WERI-Rb-1 (cell line): ENCODE measurements around the gene RALGAPA2.

ENCODE experiments used
- DNase-seq: peaks from one replicate; pipeline ENCODE4 v3.0.0-alpha.2; 2020
- H3K27ac ChIP-seq: fragments of 250-450 bp; sonication (Bioruptor Pico); 2 replicates; pipeline ENCODE4 v1.5.1; 2020; ENCODE audit warnings: mild to moderate bottlenecking, moderate library complexity
- H3K27me3 ChIP-seq: fragments of 250-450 bp; sonication (Bioruptor Pico); 2 replicates; pipeline ENCODE4 v1.5.1; 2021; ENCODE audit warnings: mild to moderate bottlenecking, low read depth, moderate library complexity; ENCODE audit not compliant: insufficient read depth, severe bottlenecking
- H3K36me3 ChIP-seq: fragments of 250-450 bp; sonication (Bioruptor Pico); 2 replicates; pipeline ENCODE4 v1.5.1; 2020; ENCODE audit warnings: mild to moderate bottlenecking, moderate library complexity
- H3K4me3 ChIP-seq: 2 replicates; pipeline ENCODE4 v1.5.1; 2011; ENCODE audit warnings: low read depth, mild to moderate bottlenecking, control low read depth, low read length
- H3K9me3 ChIP-seq: fragments of 250-450 bp; sonication (Bioruptor Pico); 2 replicates; pipeline ENCODE4 v1.5.1; 2021; ENCODE audit warnings: mild to moderate bottlenecking, moderate library complexity; ENCODE audit not compliant: severe bottlenecking
- CTCF ChIP-seq: IDR thresholded peaks from 2 replicates; pipeline ENCODE4 v1.5.1; 2011; ENCODE audit warnings: low read depth, mild to moderate bottlenecking, control low read depth, inconsistent platforms, low read length

Gene RALGAPA2

GRCh38 chr20:20513720-20514119 lies 198.7 kb downstream of the RALGAPA2 start:
- TF ChIP-seq CTCF: no peak; the same call in 1 of the 2 replicates
- H3K4me3 ChIP-seq: no peak overlapping the region

GRCh38 chr20:20505554-20505953 lies 206.9 kb downstream of the RALGAPA2 start:
- no peak overlapping the region for H3K27ac ChIP-seq
- H3K9me3 ChIP-seq: no peaks in the 10 kb centered on the region
- no peaks in the 10 kb centered on the region for H3K27me3 ChIP-seq
- peaks cover 12% of the 10 kb centered on the region for H3K36me3 ChIP-seq
- no peak overlapping the region for H3K4me3 ChIP-seq
- no peak for DNase-seq
- TF ChIP-seq CTCF: no peak

More at GRCh38 chr20:20513720-20514119, 198.7 kb downstream of the RALGAPA2 start:
- no peaks in the 10 kb centered on the region for H3K9me3 ChIP-seq
- peaks cover 13% of the 10 kb centered on the region for H3K36me3 ChIP-seq
- no peak overlapping the region for H3K27ac ChIP-seq
- no peak for DNase-seq
- H3K27me3 ChIP-seq: no peaks in the 10 kb centered on the region

GRCh38 chr20:20503777-20504530 lies 208.5 kb downstream of the RALGAPA2 start:
- Histone ChIP-seq H3K27ac (no peak overlapping the region), H3K36me3 (peaks cover 13% of the 10 kb centered on the region), H3K4me3 (no peak overlapping the region), H3K27me3 (no peaks in the 10 kb centered on the region), H3K9me3 (no peaks in the 10 kb centered on the region)
- TF ChIP-seq CTCF: no peak
- no peak for DNase-seq

- TF ChIP-seq CTCF: no peak
- peaks cover 13% of the 10 kb centered on the region for H3K36me3 ChIP-seq
- no peak overlapping the region for H3K4me3 ChIP-seq
- no peaks in the 10 kb centered on the region for H3K9me3 ChIP-seq
- no peak for DNase-seq
- no peaks in the 10 kb centered on the region for H3K27me3 ChIP-seq
- no peak overlapping the region for H3K27ac ChIP-seq
Measured at GRCh38 chr20:20501128-20501527, 211.3 kb downstream of the RALGAPA2 start.

- no peak for TF ChIP-seq CTCF
- Histone ChIP-seq H3K9me3 (no peaks in the 10 kb centered on the region), H3K27me3 (no peaks in the 10 kb centered on the region), H3K4me3 (no peak overlapping the region), H3K27ac (no peak overlapping the region), H3K36me3 (peaks cover 13% of the 10 kb centered on the region)
- DNase-seq: no peak
Measured at GRCh38 chr20:20500312-20500711, 212.1 kb downstream of the RALGAPA2 start.

- no peak for TF ChIP-seq CTCF
- Histone ChIP-seq H3K36me3 (peaks cover 13% of the 10 kb centered on the region), H3K27ac (peak overlapping the region; percentile 78), H3K4me3 (no peak overlapping the region), H3K9me3 (no peaks in the 10 kb centered on the region), H3K27me3 (no peaks in the 10 kb centered on the region)
- DNase-seq: peak; percentile 21
Measured at GRCh38 chr20:20499439-20499838, 213.0 kb downstream of the RALGAPA2 start.
